Liver (tissue), 9 donors: ENCODE results near the gene MRPL37. TPM values are rescaled to one million over a fixed set of nuclear protein-coding genes. Genes with fewer than 3 reads are reported as not detected.

Experiments used
- DNase-seq: peaks from one replicate; pipeline ENCODE4 v3.0.0-alpha.2; 2017; ENCODE audit warnings: low spot score
- H3K27ac ChIP-seq, 2 donors: one replicate each; pipeline ENCODE4 v1.7.0; 2013; ENCODE audit warnings: inconsistent platforms in 2 of 2, low read length in 2 of 2, control low read depth in 1 of 2, low read depth in 1 of 2, mild to moderate bottlenecking in 1 of 2
- H3K27me3 ChIP-seq, 4 donors: one replicate each; pipeline versions ENCODE4 v1.6.1 to v1.7.0; 2013; ENCODE audit warnings: low read length in 3 of 4, inconsistent platforms in 1 of 4, mild to moderate bottlenecking in 1 of 4, moderate library complexity in 1 of 4; ENCODE audit not compliant: control insufficient read depth in 4 of 4, insufficient read depth in 4 of 4
- H3K36me3 ChIP-seq, 4 donors: one replicate each; pipeline versions ENCODE4 v1.6.1 to v1.7.0; 2013; ENCODE audit warnings: low read length in 3 of 4, mild to moderate bottlenecking in 3 of 4, low read depth in 1 of 4, moderate library complexity in 1 of 4; ENCODE audit not compliant: control insufficient read depth in 4 of 4, insufficient read depth in 3 of 4
- H3K4me1 ChIP-seq, 4 donors: one replicate each; pipeline versions ENCODE4 v1.6.1 to v1.7.0; 2013; ENCODE audit warnings: low read length in 3 of 4, mild to moderate bottlenecking in 3 of 4, moderate library complexity in 1 of 4; ENCODE audit not compliant: control insufficient read depth in 4 of 4, insufficient read depth in 4 of 4
- H3K4me3 ChIP-seq, 3 donors: one replicate each; pipeline versions ENCODE4 v1.6.1 to v1.7.0; 2013; ENCODE audit warnings: low read length in 3 of 3, control low read depth in 1 of 3, low read depth in 1 of 3, mild to moderate bottlenecking in 1 of 3
- H3K9ac ChIP-seq, 2 donors: one replicate each; pipeline ENCODE4 v1.7.0; 2013; ENCODE audit warnings: low read length in 2 of 2, mild to moderate bottlenecking in 2 of 2, moderate library complexity in 2 of 2, control low read depth in 1 of 2, low read depth in 1 of 2
- H3K9me3 ChIP-seq, 4 donors: one replicate each; pipeline versions ENCODE4 v1.6.1 to v1.7.0; 2013; ENCODE audit warnings: low read length in 3 of 4; ENCODE audit not compliant: control insufficient read depth in 4 of 4
- ATF3 ChIP-seq: IDR thresholded peaks from 2 replicates; pipeline ENCODE4 v1.6.1; 2016; ENCODE audit warnings: antibody characterized with exemption
- CTCF ChIP-seq: fragments of 150-350 bp; IDR thresholded peaks from 2 replicates; pipeline ENCODE4 v1.5.1; 2017; ENCODE audit warnings: improper control_type of control experiment, low read depth, low read length; ENCODE audit not compliant: missing input control
- EGR1 ChIP-seq, 2 donors: IDR thresholded peaks; 2 replicates each; pipeline ENCODE4 v1.6.1; 2016 to 2018; ENCODE audit warnings: antibody characterized with exemption in 2 of 2, low read depth in 2 of 2
- FOXA1 ChIP-seq: IDR thresholded peaks from 2 replicates; pipeline ENCODE4 v1.6.1; 2016; ENCODE audit warnings: antibody characterized with exemption
- FOXA2 ChIP-seq: IDR thresholded peaks from 2 replicates; pipeline ENCODE4 v1.6.1; 2016; ENCODE audit warnings: antibody characterized with exemption
- GABPA ChIP-seq, 2 donors: IDR thresholded peaks in 1 of 2; conservative IDR thresholded peaks in 1 of 2; 2 replicates each; pipeline ENCODE4 v1.6.1; 2016; ENCODE audit warnings: antibody characterized with exemption in 2 of 2, mild to moderate bottlenecking in 1 of 2, moderate library complexity in 1 of 2
- HNF4A ChIP-seq, 2 donors: conservative IDR thresholded peaks; 2 replicates each; pipeline ENCODE4 v1.6.1; 2016; ENCODE audit warnings: antibody characterized with exemption in 2 of 2, mild to moderate bottlenecking in 2 of 2
- HNF4G ChIP-seq: IDR thresholded peaks from 2 replicates; pipeline ENCODE4 v1.6.1; 2016; ENCODE audit warnings: antibody characterized with exemption
- JUND ChIP-seq, 2 donors: IDR thresholded peaks; 2 replicates each; pipeline ENCODE4 v1.6.1; 2016; ENCODE audit warnings: antibody characterized with exemption in 2 of 2
- MAX ChIP-seq: IDR thresholded peaks from 2 replicates; pipeline ENCODE4 v1.6.1; 2016; ENCODE audit warnings: antibody characterized with exemption
- NR2F2 ChIP-seq: IDR thresholded peaks from 2 replicates; pipeline ENCODE4 v1.6.1; 2016; ENCODE audit warnings: antibody characterized with exemption
- RAD21 ChIP-seq, 2 donors: IDR thresholded peaks; 2 replicates each; pipeline ENCODE4 v1.6.1; 2016; ENCODE audit warnings: antibody characterized with exemption in 2 of 2, mild to moderate bottlenecking in 2 of 2
- REST ChIP-seq: IDR thresholded peaks from 2 replicates; pipeline ENCODE4 v1.6.1; 2016; ENCODE audit warnings: antibody characterized with exemption, mild to moderate bottlenecking
- RXRA ChIP-seq, 2 donors: IDR thresholded peaks; 2 replicates each; pipeline ENCODE4 v1.6.1; 2017 to 2018; ENCODE audit warnings: antibody characterized with exemption in 2 of 2, mild to moderate bottlenecking in 1 of 2
- SP1 ChIP-seq: IDR thresholded peaks from 2 replicates; pipeline ENCODE4 v1.6.1; 2018; ENCODE audit warnings: antibody characterized with exemption, mild to moderate bottlenecking
- TAF1 ChIP-seq: conservative IDR thresholded peaks from 2 replicates; pipeline ENCODE4 v1.6.1; 2016; ENCODE audit warnings: antibody characterized with exemption, mild to moderate bottlenecking
- YY1 ChIP-seq: IDR thresholded peaks from 2 replicates; pipeline ENCODE4 v1.6.1; 2016; ENCODE audit warnings: antibody characterized with exemption, mild to moderate bottlenecking
- ZBTB33 ChIP-seq: IDR thresholded peaks from 2 replicates; pipeline ENCODE4 v1.6.1; 2016; ENCODE audit warnings: antibody characterized with exemption
- WGBS: extraction: QIAGEN DNeasy Blood & Tissue Kit; methylation state at CpG from one replicate; pipeline ENCODE4 v1.1.7; 2013; 5-methylcytosine and 5-hydroxymethylcytosine counted together
- polyA plus RNA-seq, 2 donors: library from polyadenylated mRNA; stranded (reverse) in 1 of 2; unstranded in 1 of 2; fragments of 200-250 nt in 1 of 2; fragments of >200 nt in 1 of 2; fragmentation: Nextera tagmentation in 1 of 2; extraction: Ambion mirVana in 1 of 2; gene quantifications; one replicate each; pipeline versions ENCODE4 v1.2.1 to v1.2.3, GENCODE V29; 2013 to 2015
- total RNA-seq, 2 donors: library from RNA; depleted of rRNA; stranded (reverse); fragments of >200 nt; gene quantifications; one replicate each; pipeline ENCODE4 v1.2.3, GENCODE V29; 2014
- donor health status: healthy.
- donor health status: healthy.
- donor health status: healthy.
- donor health status: healthy.
- donor health status: healthy.

Gene MRPL37
- total and polyA plus RNA-seq, 4 donors: 34.7 to 114 (median 69.2) TPM

- 91% methylated on average over 10 of the region's 10 CpGs for WGBS
- Histone ChIP-seq H3K4me3 (no peak overlapping the region), H3K27ac (no peak overlapping the region), H3K4me1 (no peaks in the 10 kb centered on the region), H3K9me3 (no peaks in the 10 kb centered on the region), H3K36me3 (peaks cover 9 to 45% (median 23%) of the 10 kb centered on the region in 4 donors), H3K27me3 (no peaks in the 10 kb centered on the region), H3K9ac (no peak overlapping the region)
- TF ChIP-seq SP1: no peak
- no peak for TF ChIP-seq REST
- TF ChIP-seq GABPA (IDR thresholded peaks at IDR 0.05 in 1 of 2, conservative IDR thresholded peaks at IDR 0.05 in 1 of 2): no peak
- no peak for TF ChIP-seq MAX
- no peak for TF ChIP-seq HNF4A (conservative IDR thresholded peaks at IDR 0.05)
- TF ChIP-seq HNF4G: no peak
- no peak for TF ChIP-seq ATF3
- no peak for TF ChIP-seq TAF1
- TF ChIP-seq CTCF: no peak
- no peak for TF ChIP-seq YY1
- TF ChIP-seq NR2F2: no peak
- no peak for TF ChIP-seq EGR1 (IDR thresholded peaks at IDR 0.05; ENCODE audit: low read depth in 2 of 2)
- TF ChIP-seq FOXA1: no peak
- TF ChIP-seq RAD21 (IDR thresholded peaks at IDR 0.05): no peak
- no peak for TF ChIP-seq JUND (IDR thresholded peaks at IDR 0.05)
- no peak for TF ChIP-seq FOXA2
- DNase-seq: no peak
These were observed 39.7 kb downstream of the MRPL37 start for GRCh38 chr1:54239631-54240031.

GRCh38 chr1:54240741-54241335 lies 40.9 kb downstream of the MRPL37 start:
- no peaks in the 10 kb centered on the region for H3K4me1 ChIP-seq
- no peak overlapping the region for H3K27ac ChIP-seq
- no peaks in the 10 kb centered on the region for H3K9me3 ChIP-seq
- H3K9ac ChIP-seq: no peak overlapping the region
- TF ChIP-seq ZBTB33 (no peak), TAF1 (no peak), HNF4A (conservative IDR thresholded peaks at IDR 0.05) (no peak), RXRA (IDR thresholded peaks at IDR 0.05) (no peak), RAD21 (IDR thresholded peaks at IDR 0.05) (no peak), GABPA (IDR thresholded peaks at IDR 0.05 in 1 of 2, conservative IDR thresholded peaks at IDR 0.05 in 1 of 2) (no peak)
- no peak for DNase-seq
- H3K4me3 ChIP-seq: no peak overlapping the region
- H3K27me3 ChIP-seq: no peaks in the 10 kb centered on the region
- 97% methylated on average over 12 of the region's 12 CpGs for WGBS
- peaks cover 9 to 45% (median 20%) of the 10 kb centered on the region in 4 donors for H3K36me3 ChIP-seq
